ENCODE results near the gene RHAG.
"Not testable (repeated sequence)": the region's sequence is repeated elsewhere in the genome, so short reads cannot be mapped to it uniquely, and the experiment has no call there.

RHAG gene

GRCh38 chr6:49635978-49636712 lies 494 bp downstream of the RHAG start:
- H3K4me3 ChIP-seq (ENCODE audit: low read depth, low read length) = no peak overlapping the region
- no peak overlapping the region for H3K27ac ChIP-seq (ENCODE audit: low read depth, low read length)
- peaks cover 67% of the 10 kb centered on the region for H3K27me3 ChIP-seq (ENCODE audit: insufficient read depth, low read length)

GRCh38 chr6:49635480-49635879 lies 1.2 kb downstream of the RHAG start:
- peaks cover 66% of the 10 kb centered on the region for H3K27me3 ChIP-seq (ENCODE audit: insufficient read depth, low read length)

More at GRCh38 chr6:49635978-49636712, 494 bp downstream of the RHAG start:
- Histone ChIP-seq H3K36me3 (ENCODE audit: insufficient read depth, low read length) (no peaks in the 10 kb centered on the region), H3K79me2 (ENCODE audit: control insufficient read depth, insufficient read depth, low read length, unreplicated experiment) (no peaks in the 10 kb centered on the region), H2AFZ (ENCODE audit: low read length, unreplicated experiment) (no peak overlapping the region), H3K4me1 (ENCODE audit: control insufficient read depth, insufficient read depth, low read length, unreplicated experiment) (no peaks in the 10 kb centered on the region)

GRCh38 chr6:49634836-49635218 lies 1.8 kb downstream of the RHAG start:
- H3K79me2 ChIP-seq (ENCODE audit: control insufficient read depth, insufficient read depth, low read length, unreplicated experiment) = no peaks in the 10 kb centered on the region
- H3K27ac ChIP-seq (ENCODE audit: low read depth, low read length) = no peak overlapping the region
- no peak overlapping the region for H2AFZ ChIP-seq (ENCODE audit: low read length, unreplicated experiment)
- no peaks in the 10 kb centered on the region for H3K36me3 ChIP-seq (ENCODE audit: insufficient read depth, low read length)
- no peak overlapping the region for H3K4me3 ChIP-seq (ENCODE audit: low read depth, low read length)
- H3K27me3 ChIP-seq (ENCODE audit: insufficient read depth, low read length) = peaks cover 63% of the 10 kb centered on the region
- H3K4me1 ChIP-seq (ENCODE audit: control insufficient read depth, insufficient read depth, low read length, unreplicated experiment) = no peaks in the 10 kb centered on the region

More at GRCh38 chr6:49635480-49635879, 1.2 kb downstream of the RHAG start:
- Histone ChIP-seq H2AFZ (ENCODE audit: low read length, unreplicated experiment) (no peak overlapping the region), H3K4me1 (ENCODE audit: control insufficient read depth, insufficient read depth, low read length, unreplicated experiment) (no peaks in the 10 kb centered on the region), H3K27ac (ENCODE audit: low read depth, low read length) (no peak overlapping the region), H3K36me3 (ENCODE audit: insufficient read depth, low read length) (no peaks in the 10 kb centered on the region), H3K79me2 (ENCODE audit: control insufficient read depth, insufficient read depth, low read length, unreplicated experiment) (no peaks in the 10 kb centered on the region), H3K4me3 (ENCODE audit: low read depth, low read length) (no peak overlapping the region)

- Histone ChIP-seq H3K79me2 (ENCODE audit: control insufficient read depth, insufficient read depth, low read length, unreplicated experiment) (no peaks in the 10 kb centered on the region), H3K27me3 (ENCODE audit: insufficient read depth, low read length) (peaks cover 63% of the 10 kb centered on the region), H3K27ac (ENCODE audit: low read depth, low read length) (no peak overlapping the region), H2AFZ (ENCODE audit: low read length, unreplicated experiment) (no peak overlapping the region), H3K36me3 (ENCODE audit: insufficient read depth, low read length) (no peaks in the 10 kb centered on the region), H3K4me1 (ENCODE audit: control insufficient read depth, insufficient read depth, low read length, unreplicated experiment) (no peaks in the 10 kb centered on the region), H3K4me3 (ENCODE audit: low read depth, low read length) (no peak overlapping the region)
These were observed 2.4 kb downstream of the RHAG start for GRCh38 chr6:49634092-49634835.

- no peaks in the 10 kb centered on the region for H3K36me3 ChIP-seq (ENCODE audit: insufficient read depth, low read length)
- H3K27ac ChIP-seq (ENCODE audit: low read depth, low read length) = no peak overlapping the region
- no peaks in the 10 kb centered on the region for H3K79me2 ChIP-seq (ENCODE audit: control insufficient read depth, insufficient read depth, low read length, unreplicated experiment)
- no peak overlapping the region for H2AFZ ChIP-seq (ENCODE audit: low read length, unreplicated experiment)
- peaks cover 55% of the 10 kb centered on the region for H3K27me3 ChIP-seq (ENCODE audit: insufficient read depth, low read length)
- H3K4me3 ChIP-seq (ENCODE audit: low read depth, low read length) = no peak overlapping the region
- no peaks in the 10 kb centered on the region for H3K4me1 ChIP-seq (ENCODE audit: control insufficient read depth, insufficient read depth, low read length, unreplicated experiment)
These were observed 3.1 kb downstream of the RHAG start for GRCh38 chr6:49633541-49633940.

- Histone ChIP-seq H3K4me3 (ENCODE audit: low read depth, low read length) (no peak overlapping the region), H3K36me3 (ENCODE audit: insufficient read depth, low read length) (no peaks in the 10 kb centered on the region)
These were observed 3.9 kb downstream of the RHAG start for GRCh38 chr6:49632727-49633126.

GRCh38 chr6:49629485-49630088 lies 7.1 kb downstream of the RHAG start:
- H2AFZ ChIP-seq (ENCODE audit: low read length, unreplicated experiment); H3K36me3 ChIP-seq (ENCODE audit: insufficient read depth, low read length); H3K27ac ChIP-seq (ENCODE audit: low read depth, low read length); H3K79me2 ChIP-seq (ENCODE audit: control insufficient read depth, insufficient read depth, low read length, unreplicated experiment); H3K4me1 ChIP-seq (ENCODE audit: control insufficient read depth, insufficient read depth, low read length, unreplicated experiment); H3K4me3 ChIP-seq (ENCODE audit: low read depth, low read length): not testable (repeated sequence)
- peaks cover 30% of the 10 kb centered on the region for H3K27me3 ChIP-seq (ENCODE audit: insufficient read depth, low read length)

More at GRCh38 chr6:49632727-49633126, 3.9 kb downstream of the RHAG start:
- no peaks in the 10 kb centered on the region for H3K4me1 ChIP-seq (ENCODE audit: control insufficient read depth, insufficient read depth, low read length, unreplicated experiment)
- H3K27ac ChIP-seq (ENCODE audit: low read depth, low read length) = no peak overlapping the region
- no peaks in the 10 kb centered on the region for H3K79me2 ChIP-seq (ENCODE audit: control insufficient read depth, insufficient read depth, low read length, unreplicated experiment)
- H2AFZ ChIP-seq (ENCODE audit: low read length, unreplicated experiment) = no peak overlapping the region
- peaks cover 47% of the 10 kb centered on the region for H3K27me3 ChIP-seq (ENCODE audit: insufficient read depth, low read length)

GRCh38 chr6:49626811-49627210 lies 9.8 kb downstream of the RHAG start:
- no peak overlapping the region for H3K27ac ChIP-seq (ENCODE audit: low read depth, low read length)
- no peak overlapping the region for H3K4me3 ChIP-seq (ENCODE audit: low read depth, low read length)
- no peaks in the 10 kb centered on the region for H3K36me3 ChIP-seq (ENCODE audit: insufficient read depth, low read length)
- no peaks in the 10 kb centered on the region for H3K4me1 ChIP-seq (ENCODE audit: control insufficient read depth, insufficient read depth, low read length, unreplicated experiment)
- H3K27me3 ChIP-seq (ENCODE audit: insufficient read depth, low read length) = peaks cover 15% of the 10 kb centered on the region
- no peak overlapping the region for H2AFZ ChIP-seq (ENCODE audit: low read length, unreplicated experiment)
- no peaks in the 10 kb centered on the region for H3K79me2 ChIP-seq (ENCODE audit: control insufficient read depth, insufficient read depth, low read length, unreplicated experiment)

GRCh38 chr6:49618257-49618656 lies 18.4 kb downstream of the RHAG start:
- Histone ChIP-seq H3K27me3 (ENCODE audit: insufficient read depth, low read length) (peaks cover 31% of the 10 kb centered on the region), H3K27ac (ENCODE audit: low read depth, low read length) (no peak overlapping the region), H3K4me1 (ENCODE audit: control insufficient read depth, insufficient read depth, low read length, unreplicated experiment) (no peaks in the 10 kb centered on the region), H3K4me3 (ENCODE audit: low read depth, low read length) (no peak overlapping the region), H3K36me3 (ENCODE audit: insufficient read depth, low read length) (no peaks in the 10 kb centered on the region), H2AFZ (ENCODE audit: low read length, unreplicated experiment) (no peak overlapping the region), H3K79me2 (ENCODE audit: control insufficient read depth, insufficient read depth, low read length, unreplicated experiment) (no peaks in the 10 kb centered on the region)

- H3K36me3 ChIP-seq (ENCODE audit: insufficient read depth, low read length); H3K4me1 ChIP-seq (ENCODE audit: control insufficient read depth, insufficient read depth, low read length, unreplicated experiment); H3K27ac ChIP-seq (ENCODE audit: low read depth, low read length); H3K4me3 ChIP-seq (ENCODE audit: low read depth, low read length); H3K79me2 ChIP-seq (ENCODE audit: control insufficient read depth, insufficient read depth, low read length, unreplicated experiment); H2AFZ ChIP-seq (ENCODE audit: low read length, unreplicated experiment): not testable (repeated sequence)
- H3K27me3 ChIP-seq (ENCODE audit: insufficient read depth, low read length) = peaks cover 26% of the 10 kb centered on the region
These were observed 22.5 kb downstream of the RHAG start for GRCh38 chr6:49614144-49614543.
